ENCODE results near the gene ATXN1. TPM values are rescaled to one million over a fixed set of nuclear protein-coding genes. Genes with fewer than 3 reads are reported as not detected.

Gene ATXN1
- total and polyA plus RNA-seq, 2 of the 13 experiments (the other 11 are each of a cell fraction or from before 2014, with no cell fraction given): 20.7 to 39.5 TPM

- TF ChIP-seq, protein P1, sequence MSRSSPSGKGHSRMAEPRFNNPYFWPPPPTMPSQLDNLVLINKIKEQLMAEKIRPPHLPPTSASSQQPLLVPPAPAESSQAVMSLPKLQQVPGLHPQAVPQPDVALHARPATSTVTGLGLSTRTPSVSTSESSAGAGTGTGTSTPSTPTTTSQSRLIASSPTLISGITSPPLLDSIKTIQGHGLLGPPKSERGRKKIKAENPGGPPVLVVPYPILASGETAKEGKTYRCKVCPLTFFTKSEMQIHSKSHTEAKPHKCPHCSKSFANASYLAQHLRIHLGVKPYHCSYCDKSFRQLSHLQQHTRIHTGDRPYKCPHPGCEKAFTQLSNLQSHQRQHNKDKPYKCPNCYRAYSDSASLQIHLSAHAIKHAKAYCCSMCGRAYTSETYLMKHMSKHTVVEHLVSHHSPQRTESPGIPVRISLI (CRISPR knock-in tag; IDR thresholded peaks at IDR 0.05; ENCODE audit: borderline replicate concordance): peak; percentile 96
- TF ChIP-seq ZBTB14 (CRISPR knock-in tag; IDR thresholded peaks at IDR 0.05) (no peak), SOX5 (CRISPR knock-in tag; IDR thresholded peaks at IDR 0.05; ENCODE audit: borderline replicate concordance) (peak; percentile 80), ZNF331 (CRISPR knock-in tag; IDR thresholded peaks at IDR 0.05) (peak; percentile 44; the same call in 1 of the 2 replicates), ZKSCAN1 (IDR thresholded peaks at IDR 0.05; ENCODE audit: low read length) (no peak), SRY (CRISPR knock-in tag; IDR thresholded peaks at IDR 0.05) (no peak), ZNF382 (CRISPR knock-in tag; IDR thresholded peaks at IDR 0.05; ENCODE audit: borderline replicate concordance) (no peak), FOXO1 (CRISPR knock-in tag; IDR thresholded peaks at IDR 0.05) (peak; percentile 44; the same call in 1 of the 2 replicates), TBL1XR1 (IDR thresholded peaks at IDR 0.05; ENCODE audit: borderline replicate concordance, low read length, partially characterized antibody) (peak; percentile 52), MXI1 (IDR thresholded peaks at IDR 0.05; ENCODE audit: borderline replicate concordance, low read depth, low read length) (no peak), ELF1 (CRISPR knock-in tag; IDR thresholded peaks at IDR 0.05) (no peak), CAMTA2 (CRISPR knock-in tag; IDR thresholded peaks at IDR 0.05; ENCODE audit: borderline replicate concordance) (no peak), FOXK1 (CRISPR knock-in tag; IDR thresholded peaks at IDR 0.05; ENCODE audit: borderline replicate concordance, low read depth) (0 out of 2 replicates have a peak, but pooled peaks have one; percentile 16), RBAK (CRISPR knock-in tag; IDR thresholded peaks at IDR 0.05) (no peak), ZNF670 (CRISPR knock-in tag; IDR thresholded peaks at IDR 0.05; ENCODE audit: borderline replicate concordance) (no peak), KLF9 (CRISPR knock-in tag; IDR thresholded peaks at IDR 0.05; ENCODE audit: low read depth) (no peak), SAP130 (CRISPR knock-in tag; IDR thresholded peaks at IDR 0.05; ENCODE audit: low read depth) (peak; percentile 50), ZNF780A (CRISPR knock-in tag; IDR thresholded peaks at IDR 0.05) (no peak), PHF21A (CRISPR knock-in tag; IDR thresholded peaks at IDR 0.05) (no peak), ZNF253 (CRISPR knock-in tag; IDR thresholded peaks at IDR 0.05; ENCODE audit: borderline replicate concordance) (no peak), CEBPG (CRISPR knock-in tag; IDR thresholded peaks at IDR 0.05) (peak; percentile 92), MEF2D (CRISPR knock-in tag; IDR thresholded peaks at IDR 0.05) (no peak)
- TF ChIP-seq, protein P2, sequence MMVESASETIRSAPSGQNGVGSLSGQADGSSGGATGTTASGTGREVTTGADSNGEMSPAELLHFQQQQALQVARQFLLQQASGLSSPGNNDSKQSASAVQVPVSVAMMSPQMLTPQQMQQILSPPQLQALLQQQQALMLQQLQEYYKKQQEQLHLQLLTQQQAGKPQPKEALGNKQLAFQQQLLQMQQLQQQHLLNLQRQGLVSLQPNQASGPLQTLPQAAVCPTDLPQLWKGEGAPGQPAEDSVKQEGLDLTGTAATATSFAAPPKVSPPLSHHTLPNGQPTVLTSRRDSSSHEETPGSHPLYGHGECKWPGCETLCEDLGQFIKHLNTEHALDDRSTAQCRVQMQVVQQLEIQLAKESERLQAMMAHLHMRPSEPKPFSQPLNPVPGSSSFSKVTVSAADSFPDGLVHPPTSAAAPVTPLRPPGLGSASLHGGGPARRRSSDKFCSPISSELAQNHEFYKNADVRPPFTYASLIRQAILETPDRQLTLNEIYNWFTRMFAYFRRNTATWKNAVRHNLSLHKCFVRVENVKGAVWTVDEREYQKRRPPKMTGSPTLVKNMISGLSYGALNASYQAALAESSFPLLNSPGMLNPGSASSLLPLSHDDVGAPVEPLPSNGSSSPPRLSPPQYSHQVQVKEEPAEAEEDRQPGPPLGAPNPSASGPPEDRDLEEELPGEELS (CRISPR knock-in tag; IDR thresholded peaks at IDR 0.05): peak; percentile 68
- TF ChIP-seq, protein P3, sequence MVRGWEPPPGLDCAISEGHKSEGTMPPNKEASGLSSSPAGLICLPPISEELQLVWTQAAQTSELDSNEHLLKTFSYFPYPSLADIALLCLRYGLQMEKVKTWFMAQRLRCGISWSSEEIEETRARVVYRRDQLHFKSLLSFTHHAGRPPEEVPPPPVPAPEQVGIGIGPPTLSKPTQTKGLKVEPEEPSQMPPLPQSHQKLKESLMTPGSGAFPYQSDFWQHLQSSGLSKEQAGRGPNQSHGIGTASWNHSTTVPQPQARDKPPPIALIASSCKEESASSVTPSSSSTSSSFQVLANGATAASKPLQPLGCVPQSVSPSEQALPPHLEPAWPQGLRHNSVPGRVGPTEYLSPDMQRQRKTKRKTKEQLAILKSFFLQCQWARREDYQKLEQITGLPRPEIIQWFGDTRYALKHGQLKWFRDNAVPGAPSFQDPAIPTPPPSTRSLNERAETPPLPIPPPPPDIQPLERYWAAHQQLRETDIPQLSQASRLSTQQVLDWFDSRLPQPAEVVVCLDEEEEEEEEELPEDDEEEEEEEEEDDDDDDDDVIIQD (CRISPR knock-in tag; IDR thresholded peaks at IDR 0.05; ENCODE audit: low read depth): peak; percentile 39; the same call in 1 of the 2 replicates
- TF ChIP-seq, protein P4, sequence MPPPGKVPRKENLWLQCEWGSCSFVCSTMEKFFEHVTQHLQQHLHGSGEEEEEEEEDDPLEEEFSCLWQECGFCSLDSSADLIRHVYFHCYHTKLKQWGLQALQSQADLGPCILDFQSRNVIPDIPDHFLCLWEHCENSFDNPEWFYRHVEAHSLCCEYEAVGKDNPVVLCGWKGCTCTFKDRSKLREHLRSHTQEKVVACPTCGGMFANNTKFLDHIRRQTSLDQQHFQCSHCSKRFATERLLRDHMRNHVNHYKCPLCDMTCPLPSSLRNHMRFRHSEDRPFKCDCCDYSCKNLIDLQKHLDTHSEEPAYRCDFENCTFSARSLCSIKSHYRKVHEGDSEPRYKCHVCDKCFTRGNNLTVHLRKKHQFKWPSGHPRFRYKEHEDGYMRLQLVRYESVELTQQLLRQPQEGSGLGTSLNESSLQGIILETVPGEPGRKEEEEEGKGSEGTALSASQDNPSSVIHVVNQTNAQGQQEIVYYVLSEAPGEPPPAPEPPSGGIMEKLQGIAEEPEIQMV (CRISPR knock-in tag; IDR thresholded peaks at IDR 0.05; ENCODE audit: low read depth): no peak
Measured at GRCh38 chr6:16305246-16305725, 456.0 kb downstream of the ATXN1 start (continued).
